Liver (tissue), 9 donors: ENCODE results near the gene FRAT1. TPM values are rescaled to one million over a fixed set of nuclear protein-coding genes. Genes with fewer than 3 reads are reported as not detected.
A peak's percentile ranks its signal among the peaks of the same experiment; 100 is the strongest.

Source experiments
- DNase-seq: peaks from one replicate; pipeline ENCODE4 v3.0.0-alpha.2; 2017; ENCODE audit warnings: low spot score
- H3K27ac ChIP-seq, 2 donors: one replicate each; pipeline ENCODE4 v1.7.0; 2013; ENCODE audit warnings: inconsistent platforms in 2 of 2, low read length in 2 of 2, control low read depth in 1 of 2, low read depth in 1 of 2, mild to moderate bottlenecking in 1 of 2
- H3K27me3 ChIP-seq, 4 donors: one replicate each; pipeline versions ENCODE4 v1.6.1 to v1.7.0; 2013; ENCODE audit warnings: low read length in 3 of 4, inconsistent platforms in 1 of 4, mild to moderate bottlenecking in 1 of 4, moderate library complexity in 1 of 4; ENCODE audit not compliant: control insufficient read depth in 4 of 4, insufficient read depth in 4 of 4
- H3K36me3 ChIP-seq, 4 donors: one replicate each; pipeline versions ENCODE4 v1.6.1 to v1.7.0; 2013; ENCODE audit warnings: low read length in 3 of 4, mild to moderate bottlenecking in 3 of 4, low read depth in 1 of 4, moderate library complexity in 1 of 4; ENCODE audit not compliant: control insufficient read depth in 4 of 4, insufficient read depth in 3 of 4
- H3K4me1 ChIP-seq, 4 donors: one replicate each; pipeline versions ENCODE4 v1.6.1 to v1.7.0; 2013; ENCODE audit warnings: low read length in 3 of 4, mild to moderate bottlenecking in 3 of 4, moderate library complexity in 1 of 4; ENCODE audit not compliant: control insufficient read depth in 4 of 4, insufficient read depth in 4 of 4
- H3K4me3 ChIP-seq, 3 donors: one replicate each; pipeline versions ENCODE4 v1.6.1 to v1.7.0; 2013; ENCODE audit warnings: low read length in 3 of 3, control low read depth in 1 of 3, low read depth in 1 of 3, mild to moderate bottlenecking in 1 of 3
- H3K9ac ChIP-seq, 2 donors: one replicate each; pipeline ENCODE4 v1.7.0; 2013; ENCODE audit warnings: low read length in 2 of 2, mild to moderate bottlenecking in 2 of 2, moderate library complexity in 2 of 2, control low read depth in 1 of 2, low read depth in 1 of 2
- H3K9me3 ChIP-seq, 4 donors: one replicate each; pipeline versions ENCODE4 v1.6.1 to v1.7.0; 2013; ENCODE audit warnings: low read length in 3 of 4; ENCODE audit not compliant: control insufficient read depth in 4 of 4
- ATF3 ChIP-seq: IDR thresholded peaks from 2 replicates; pipeline ENCODE4 v1.6.1; 2016; ENCODE audit warnings: antibody characterized with exemption
- CTCF ChIP-seq: fragments of 150-350 bp; IDR thresholded peaks from 2 replicates; pipeline ENCODE4 v1.5.1; 2017; ENCODE audit warnings: improper control_type of control experiment, low read depth, low read length; ENCODE audit not compliant: missing input control
- EGR1 ChIP-seq, 2 donors: IDR thresholded peaks; 2 replicates each; pipeline ENCODE4 v1.6.1; 2016 to 2018; ENCODE audit warnings: antibody characterized with exemption in 2 of 2, low read depth in 2 of 2
- FOXA1 ChIP-seq: IDR thresholded peaks from 2 replicates; pipeline ENCODE4 v1.6.1; 2016; ENCODE audit warnings: antibody characterized with exemption
- FOXA2 ChIP-seq: IDR thresholded peaks from 2 replicates; pipeline ENCODE4 v1.6.1; 2016; ENCODE audit warnings: antibody characterized with exemption
- GABPA ChIP-seq, 2 donors: IDR thresholded peaks in 1 of 2; conservative IDR thresholded peaks in 1 of 2; 2 replicates each; pipeline ENCODE4 v1.6.1; 2016; ENCODE audit warnings: antibody characterized with exemption in 2 of 2, mild to moderate bottlenecking in 1 of 2, moderate library complexity in 1 of 2
- HNF4A ChIP-seq, 2 donors: conservative IDR thresholded peaks; 2 replicates each; pipeline ENCODE4 v1.6.1; 2016; ENCODE audit warnings: antibody characterized with exemption in 2 of 2, mild to moderate bottlenecking in 2 of 2
- HNF4G ChIP-seq: IDR thresholded peaks from 2 replicates; pipeline ENCODE4 v1.6.1; 2016; ENCODE audit warnings: antibody characterized with exemption
- JUND ChIP-seq, 2 donors: IDR thresholded peaks; 2 replicates each; pipeline ENCODE4 v1.6.1; 2016; ENCODE audit warnings: antibody characterized with exemption in 2 of 2
- MAX ChIP-seq: IDR thresholded peaks from 2 replicates; pipeline ENCODE4 v1.6.1; 2016; ENCODE audit warnings: antibody characterized with exemption
- NR2F2 ChIP-seq: IDR thresholded peaks from 2 replicates; pipeline ENCODE4 v1.6.1; 2016; ENCODE audit warnings: antibody characterized with exemption
- RAD21 ChIP-seq, 2 donors: IDR thresholded peaks; 2 replicates each; pipeline ENCODE4 v1.6.1; 2016; ENCODE audit warnings: antibody characterized with exemption in 2 of 2, mild to moderate bottlenecking in 2 of 2
- REST ChIP-seq: IDR thresholded peaks from 2 replicates; pipeline ENCODE4 v1.6.1; 2016; ENCODE audit warnings: antibody characterized with exemption, mild to moderate bottlenecking
- RXRA ChIP-seq, 2 donors: IDR thresholded peaks; 2 replicates each; pipeline ENCODE4 v1.6.1; 2017 to 2018; ENCODE audit warnings: antibody characterized with exemption in 2 of 2, mild to moderate bottlenecking in 1 of 2
- SP1 ChIP-seq: IDR thresholded peaks from 2 replicates; pipeline ENCODE4 v1.6.1; 2018; ENCODE audit warnings: antibody characterized with exemption, mild to moderate bottlenecking
- TAF1 ChIP-seq: conservative IDR thresholded peaks from 2 replicates; pipeline ENCODE4 v1.6.1; 2016; ENCODE audit warnings: antibody characterized with exemption, mild to moderate bottlenecking
- YY1 ChIP-seq: IDR thresholded peaks from 2 replicates; pipeline ENCODE4 v1.6.1; 2016; ENCODE audit warnings: antibody characterized with exemption, mild to moderate bottlenecking
- ZBTB33 ChIP-seq: IDR thresholded peaks from 2 replicates; pipeline ENCODE4 v1.6.1; 2016; ENCODE audit warnings: antibody characterized with exemption
- WGBS: extraction: QIAGEN DNeasy Blood & Tissue Kit; methylation state at CpG from one replicate; pipeline ENCODE4 v1.1.7; 2013; 5-methylcytosine and 5-hydroxymethylcytosine counted together
- polyA plus RNA-seq, 2 donors: library from polyadenylated mRNA; stranded (reverse) in 1 of 2; unstranded in 1 of 2; fragments of 200-250 nt in 1 of 2; fragments of >200 nt in 1 of 2; fragmentation: Nextera tagmentation in 1 of 2; extraction: Ambion mirVana in 1 of 2; gene quantifications; one replicate each; pipeline versions ENCODE4 v1.2.1 to v1.2.3, GENCODE V29; 2013 to 2015
- total RNA-seq, 2 donors: library from RNA; depleted of rRNA; stranded (reverse); fragments of >200 nt; gene quantifications; one replicate each; pipeline ENCODE4 v1.2.3, GENCODE V29; 2014
- donor health status: healthy.
- donor health status: healthy.
- donor health status: healthy.
- donor health status: healthy.
- donor health status: healthy.

The FRAT1 gene
- total and polyA plus RNA-seq, 4 donors, result 4.3 to 7.4 (median 5.2) TPM

GRCh38 chr10:97327348-97328294 lies 8.6 kb downstream of the FRAT1 start (continued):
- TF ChIP-seq CTCF (no peak), SP1 (peak; percentile 84), RXRA (IDR thresholded peaks at IDR 0.05) (peak; percentile 83), JUND (IDR thresholded peaks at IDR 0.05) (peak; percentile 65 to 78), MAX (peak; percentile 66), TAF1 (no peak)

GRCh38 chr10:97328646-97329453 lies 9.8 kb downstream of the FRAT1 start:
- no peak for DNase-seq
- peak overlapping the region; percentile 81 to 95 for H3K27ac ChIP-seq
- TF ChIP-seq SP1, result peak; percentile 86
- peak; percentile 67 for TF ChIP-seq FOXA2
- peak; percentile 68 for TF ChIP-seq ZBTB33
- TF ChIP-seq YY1, result peak; percentile 86
- no peak for TF ChIP-seq ATF3
- TF ChIP-seq GABPA (IDR thresholded peaks at IDR 0.05 in 1 of 2, conservative IDR thresholded peaks at IDR 0.05 in 1 of 2), result no peak
- peak; percentile 83 for TF ChIP-seq MAX
- TF ChIP-seq RXRA (IDR thresholded peaks at IDR 0.05), result peak; percentile 77 to 90
- TF ChIP-seq JUND (IDR thresholded peaks at IDR 0.05), result peak; percentile 34 to 86
- no peak for TF ChIP-seq TAF1
- no peak for TF ChIP-seq NR2F2
- no peak for TF ChIP-seq HNF4G
- peak; percentile 65 to 83 for TF ChIP-seq HNF4A (conservative IDR thresholded peaks at IDR 0.05)
- TF ChIP-seq FOXA1, result peak; percentile 17
- TF ChIP-seq RAD21 (IDR thresholded peaks at IDR 0.05), result peak; percentile 39 to 66
- TF ChIP-seq REST, result peak; percentile 81
- no peak for TF ChIP-seq CTCF
- peak; percentile 19 to 63 for TF ChIP-seq EGR1 (IDR thresholded peaks at IDR 0.05; ENCODE audit: low read depth in 2 of 2)
- WGBS, result 37% methylated on average over 3 of the region's 3 CpGs
- H3K4me3 ChIP-seq, result peak overlapping the region in 2 of 3 donors; percentile 12 to 39
- H3K36me3 ChIP-seq, result no peaks in the 10 kb centered on the region
- H3K9me3 ChIP-seq, result no peaks in the 10 kb centered on the region
- peak overlapping the region; percentile 17 to 37 for H3K9ac ChIP-seq
- peaks cover 17 to 61% (median 43%) of the 10 kb centered on the region in 4 donors for H3K4me1 ChIP-seq
- no peaks in the 10 kb centered on the region for H3K27me3 ChIP-seq
